WTC11 (cell line): ENCODE measurements around the gene PCSK7. TPM values are rescaled to one million over a fixed set of nuclear protein-coding genes. Genes with fewer than 3 reads are reported as not detected.
"Not testable (repeated sequence)": the region's sequence is repeated elsewhere in the genome, so short reads cannot be mapped to it uniquely, and the experiment has no call there.

Source experiments
- ATAC-seq: fragments of 200-7000 bp; cut with Tn5 transposase; 2 replicates; pipeline ENCODE4 v1.10.0; 2021; ENCODE audit warnings: mild to moderate bottlenecking, moderate library complexity
- CTCF ChIA-PET: fragments of 300-600 bp; sonication (Branson Sonifier 250); formaldehyde crosslinking; loops from one replicate; lab custom pipeline; 2021; ENCODE audit warnings: antibody characterized with exemption; lab: Charles Lee
- POLR2A ChIA-PET: fragments of 350-600 bp; sonication (Branson Sonifier 250); formaldehyde crosslinking; loops from one replicate; lab custom pipeline; 2021; ENCODE audit warnings: antibody characterized with exemption; lab: Charles Lee
- DNase-seq: peaks from one replicate; pipeline ENCODE4 v3.0.0; 2021; ENCODE audit warnings: low spot score
- H3K27ac Mint-ChIP-seq: 2 replicates; pipeline ENCODE4 v1.8.0; 2021; ENCODE audit warnings: mixed read lengths
- H3K27me3 Mint-ChIP-seq: 2 replicates; pipeline ENCODE4 v1.8.0; 2021; ENCODE audit warnings: low read depth, mild to moderate bottlenecking, moderate library complexity, mixed read lengths
- H3K36me3 Mint-ChIP-seq: 2 replicates; pipeline ENCODE4 v1.8.0; 2021; ENCODE audit warnings: mixed read lengths
- H3K4me1 Mint-ChIP-seq: 2 replicates; pipeline ENCODE4 v1.8.0; 2022; ENCODE audit warnings: mixed read lengths
- H3K4me3 Mint-ChIP-seq: 2 replicates; pipeline ENCODE4 v1.8.0; 2021; ENCODE audit warnings: mild to moderate bottlenecking, moderate library complexity, mixed read lengths
- H3K9me3 Mint-ChIP-seq: 2 replicates; pipeline ENCODE4 v1.8.0; 2021; ENCODE audit warnings: mixed read lengths
- CREB1 ChIP-seq: sonication (generic); formaldehyde crosslinking; IDR thresholded peaks from 2 replicates; pipeline ENCODE4 v1.8.0; 2023; ENCODE audit warnings: mild to moderate bottlenecking, missing genetic modification reagents
- HMGA2 ChIP-seq: fragments of 250-450 bp; sonication (Bioruptor Pico); IDR thresholded peaks from 2 replicates; pipeline ENCODE4 v1.4.0; 2021; ENCODE audit warnings: mild to moderate bottlenecking, moderate library complexity
- JAZF1 ChIP-seq: fragments of 250-450 bp; sonication (Bioruptor Pico); IDR thresholded peaks from 2 replicates; pipeline ENCODE4 v1.9.0; 2021; ENCODE audit warnings: moderate library complexity, mild to moderate bottlenecking, inconsistent platforms
- MXD4 ChIP-seq: fragments of 250-450 bp; sonication (Bioruptor Pico); IDR thresholded peaks from 2 replicates; pipeline ENCODE4 v1.8.0; 2021; ENCODE audit warnings: mild to moderate bottlenecking, moderate library complexity, borderline replicate concordance
- NFE2L1 ChIP-seq: sonication (generic); formaldehyde crosslinking; IDR thresholded peaks from 2 replicates; pipeline ENCODE4 v1.8.1; 2023; ENCODE audit warnings: missing genetic modification reagents
- NR2C2 ChIP-seq: sonication (generic); formaldehyde crosslinking; IDR thresholded peaks from 2 replicates; pipeline ENCODE4 v1.8.0; 2022; ENCODE audit warnings: mild to moderate bottlenecking, missing genetic modification reagents
- SOX15 ChIP-seq: fragments of 250-450 bp; sonication (Bioruptor Pico); IDR thresholded peaks from 2 replicates; pipeline ENCODE4 v1.9.0; 2021; ENCODE audit warnings: mild to moderate bottlenecking
- ZNF121 ChIP-seq: sonication (generic); formaldehyde crosslinking; IDR thresholded peaks from 2 replicates; pipeline ENCODE4 v1.8.0; 2023; ENCODE audit warnings: missing genetic modification reagents
- ZNF219 ChIP-seq: sonication (generic); formaldehyde crosslinking; IDR thresholded peaks from 2 replicates; pipeline ENCODE4 v1.8.0; 2023; ENCODE audit warnings: missing genetic modification reagents, mild to moderate bottlenecking, borderline replicate concordance
- total RNA-seq: library from RNA; stranded (reverse); gene quantifications from 3 replicates; pipeline ENCODE4 v1.2.3, GENCODE V29; 2021
- TF ChIP-seq, protein P1 (sequence below): sonication (generic); formaldehyde crosslinking; IDR thresholded peaks from 2 replicates; pipeline ENCODE4 v1.8.0; 2022; ENCODE audit warnings: missing genetic modification reagents
- TF ChIP-seq, protein P2 (sequence below): sonication (generic); formaldehyde crosslinking; IDR thresholded peaks from 2 replicates; pipeline ENCODE4 v1.8.0; 2023; ENCODE audit warnings: missing genetic modification reagents
- TF ChIP-seq, protein P3 (sequence below): fragments of 250-450 bp; sonication (Bioruptor Pico); IDR thresholded peaks from 2 replicates; pipeline ENCODE4 v2.1.2; 2022; ENCODE audit warnings: mild to moderate bottlenecking, moderate library complexity
- TF ChIP-seq, protein P4 (sequence below): sonication (generic); formaldehyde crosslinking; IDR thresholded peaks from 2 replicates; pipeline ENCODE4 v1.8.1; 2022; ENCODE audit warnings: mild to moderate bottlenecking, moderate library complexity, missing genetic modification reagents
- TF ChIP-seq, protein P5 (sequence below): sonication (generic); formaldehyde crosslinking; IDR thresholded peaks from 2 replicates; pipeline ENCODE4 v1.8.1; 2023; ENCODE audit warnings: mild to moderate bottlenecking, missing genetic modification reagents, moderate library complexity

The PCSK7 gene
- total RNA-seq, 1 experiment from 2014 or later = 48.9 TPM

DNA sequence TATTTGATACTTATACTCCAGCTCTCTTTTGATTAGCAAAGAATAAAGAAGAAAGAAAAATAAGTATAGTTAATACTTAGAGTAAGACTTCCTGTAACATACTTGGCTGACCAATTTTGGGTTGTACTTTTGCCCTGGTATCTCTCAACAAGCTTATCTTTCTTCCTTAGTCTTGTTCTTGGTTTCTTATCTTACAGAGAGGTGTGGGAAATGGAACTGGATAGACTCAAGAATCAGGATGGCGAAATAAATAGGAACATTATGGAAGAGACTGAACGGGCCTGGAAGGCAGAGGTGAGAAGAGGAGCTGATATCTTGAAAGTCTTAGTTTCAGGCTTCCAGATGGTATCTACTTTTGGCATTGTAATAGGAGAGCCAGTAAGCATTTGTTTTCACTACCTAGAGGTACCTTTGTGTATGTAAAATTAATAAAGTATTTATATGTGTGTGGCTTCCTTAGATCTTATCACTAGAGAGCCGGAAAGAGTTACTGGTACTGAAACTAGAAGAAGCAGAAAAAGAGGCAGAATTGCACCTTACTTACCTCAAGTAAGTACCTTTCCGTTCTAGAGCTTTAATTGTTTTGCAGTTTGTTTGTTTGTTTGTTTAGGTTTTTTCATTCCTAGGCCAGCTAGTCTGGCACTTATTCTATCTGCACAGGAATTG lies 48.0 kb upstream of the PCSK7 start (continued):
- TF ChIP-seq HMGA2 (CRISPR knock-in tag) (no peak), CREB1 (CRISPR knock-in tag) (no peak)
- TF ChIP-seq, protein P1, sequence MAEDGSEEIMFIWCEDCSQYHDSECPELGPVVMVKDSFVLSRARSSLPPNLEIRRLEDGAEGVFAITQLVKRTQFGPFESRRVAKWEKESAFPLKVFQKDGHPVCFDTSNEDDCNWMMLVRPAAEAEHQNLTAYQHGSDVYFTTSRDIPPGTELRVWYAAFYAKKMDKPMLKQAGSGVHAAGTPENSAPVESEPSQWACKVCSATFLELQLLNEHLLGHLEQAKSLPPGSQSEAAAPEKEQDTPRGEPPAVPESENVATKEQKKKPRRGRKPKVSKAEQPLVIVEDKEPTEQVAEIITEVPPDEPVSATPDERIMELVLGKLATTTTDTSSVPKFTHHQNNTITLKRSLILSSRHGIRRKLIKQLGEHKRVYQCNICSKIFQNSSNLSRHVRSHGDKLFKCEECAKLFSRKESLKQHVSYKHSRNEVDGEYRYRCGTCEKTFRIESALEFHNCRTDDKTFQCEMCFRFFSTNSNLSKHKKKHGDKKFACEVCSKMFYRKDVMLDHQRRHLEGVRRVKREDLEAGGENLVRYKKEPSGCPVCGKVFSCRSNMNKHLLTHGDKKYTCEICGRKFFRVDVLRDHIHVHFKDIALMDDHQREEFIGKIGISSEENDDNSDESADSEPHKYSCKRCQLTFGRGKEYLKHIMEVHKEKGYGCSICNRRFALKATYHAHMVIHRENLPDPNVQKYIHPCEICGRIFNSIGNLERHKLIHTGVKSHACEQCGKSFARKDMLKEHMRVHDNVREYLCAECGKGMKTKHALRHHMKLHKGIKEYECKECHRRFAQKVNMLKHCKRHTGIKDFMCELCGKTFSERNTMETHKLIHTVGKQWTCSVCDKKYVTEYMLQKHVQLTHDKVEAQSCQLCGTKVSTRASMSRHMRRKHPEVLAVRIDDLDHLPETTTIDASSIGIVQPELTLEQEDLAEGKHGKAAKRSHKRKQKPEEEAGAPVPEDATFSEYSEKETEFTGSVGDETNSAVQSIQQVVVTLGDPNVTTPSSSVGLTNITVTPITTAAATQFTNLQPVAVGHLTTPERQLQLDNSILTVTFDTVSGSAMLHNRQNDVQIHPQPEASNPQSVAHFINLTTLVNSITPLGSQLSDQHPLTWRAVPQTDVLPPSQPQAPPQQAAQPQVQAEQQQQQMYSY = no peak
- TF ChIP-seq, protein P2, sequence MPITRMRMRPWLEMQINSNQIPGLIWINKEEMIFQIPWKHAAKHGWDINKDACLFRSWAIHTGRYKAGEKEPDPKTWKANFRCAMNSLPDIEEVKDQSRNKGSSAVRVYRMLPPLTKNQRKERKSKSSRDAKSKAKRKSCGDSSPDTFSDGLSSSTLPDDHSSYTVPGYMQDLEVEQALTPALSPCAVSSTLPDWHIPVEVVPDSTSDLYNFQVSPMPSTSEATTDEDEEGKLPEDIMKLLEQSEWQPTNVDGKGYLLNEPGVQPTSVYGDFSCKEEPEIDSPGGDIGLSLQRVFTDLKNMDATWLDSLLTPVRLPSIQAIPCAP (CRISPR knock-in tag) = no peak

DNA sequence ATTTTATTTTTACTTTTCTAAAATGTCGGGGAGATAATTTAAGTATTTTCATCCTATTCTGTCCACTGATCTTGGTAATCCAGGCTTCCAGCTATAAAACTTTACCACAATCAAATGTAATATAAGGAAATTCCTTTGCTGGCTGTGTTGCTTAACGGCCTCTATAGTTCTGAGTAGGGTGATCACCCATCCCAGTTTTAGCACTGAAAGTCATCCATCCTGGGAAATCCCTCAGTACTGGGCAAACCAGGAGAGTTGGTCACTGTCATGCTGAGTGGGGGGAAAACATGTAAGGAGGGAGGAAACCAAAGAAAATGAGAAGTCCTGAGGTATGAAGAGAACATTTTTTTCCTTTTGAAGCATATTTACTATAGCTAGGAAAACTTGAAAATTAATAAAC lies 46.5 kb upstream of the PCSK7 start:
- Mint-ChIP-seq H3K27ac (no peak overlapping the region), H3K4me1 (no peaks in the 10 kb centered on the region), H3K27me3 (no peaks in the 10 kb centered on the region), H3K9me3 (no peaks in the 10 kb centered on the region), H3K36me3 (peaks cover 42% of the 10 kb centered on the region), H3K4me3 (no peak overlapping the region)
- DNase-seq = no peak
- CTCF ChIA-PET = no interaction called here
- POLR2A ChIA-PET = no interaction called here
- no peak for TF ChIP-seq ZNF121 (CRISPR knock-in tag)
- no peak for TF ChIP-seq NFE2L1
- TF ChIP-seq, protein P3, sequence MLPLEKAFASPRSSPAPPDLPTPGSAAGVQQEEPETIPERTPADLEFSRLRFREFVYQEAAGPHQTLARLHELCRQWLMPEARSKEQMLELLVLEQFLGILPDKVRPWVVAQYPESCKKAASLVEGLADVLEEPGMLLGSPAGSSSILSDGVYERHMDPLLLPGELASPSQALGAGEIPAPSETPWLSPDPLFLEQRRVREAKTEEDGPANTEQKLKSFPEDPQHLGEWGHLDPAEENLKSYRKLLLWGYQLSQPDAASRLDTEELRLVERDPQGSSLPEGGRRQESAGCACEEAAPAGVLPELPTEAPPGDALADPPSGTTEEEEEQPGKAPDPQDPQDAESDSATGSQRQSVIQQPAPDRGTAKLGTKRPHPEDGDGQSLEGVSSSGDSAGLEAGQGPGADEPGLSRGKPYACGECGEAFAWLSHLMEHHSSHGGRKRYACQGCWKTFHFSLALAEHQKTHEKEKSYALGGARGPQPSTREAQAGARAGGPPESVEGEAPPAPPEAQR (CRISPR knock-in tag) = no peak
- TF ChIP-seq, protein P4, sequence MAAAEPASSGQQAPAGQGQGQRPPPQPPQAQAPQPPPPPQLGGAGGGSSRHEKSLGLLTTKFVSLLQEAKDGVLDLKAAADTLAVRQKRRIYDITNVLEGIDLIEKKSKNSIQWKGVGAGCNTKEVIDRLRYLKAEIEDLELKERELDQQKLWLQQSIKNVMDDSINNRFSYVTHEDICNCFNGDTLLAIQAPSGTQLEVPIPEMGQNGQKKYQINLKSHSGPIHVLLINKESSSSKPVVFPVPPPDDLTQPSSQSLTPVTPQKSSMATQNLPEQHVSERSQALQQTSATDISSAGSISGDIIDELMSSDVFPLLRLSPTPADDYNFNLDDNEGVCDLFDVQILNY (CRISPR knock-in tag) = no peak
- TF ChIP-seq ZNF219 (CRISPR knock-in tag) = no peak
- no peak for TF ChIP-seq MXD4 (CRISPR knock-in tag)
- TF ChIP-seq, protein P5, sequence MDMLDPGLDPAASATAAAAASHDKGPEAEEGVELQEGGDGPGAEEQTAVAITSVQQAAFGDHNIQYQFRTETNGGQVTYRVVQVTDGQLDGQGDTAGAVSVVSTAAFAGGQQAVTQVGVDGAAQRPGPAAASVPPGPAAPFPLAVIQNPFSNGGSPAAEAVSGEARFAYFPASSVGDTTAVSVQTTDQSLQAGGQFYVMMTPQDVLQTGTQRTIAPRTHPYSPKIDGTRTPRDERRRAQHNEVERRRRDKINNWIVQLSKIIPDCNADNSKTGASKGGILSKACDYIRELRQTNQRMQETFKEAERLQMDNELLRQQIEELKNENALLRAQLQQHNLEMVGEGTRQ (CRISPR knock-in tag) = no peak
- TF ChIP-seq NR2C2 (CRISPR knock-in tag) = no peak
- no peak for TF ChIP-seq SOX15 (CRISPR knock-in tag)
- no peak for TF ChIP-seq JAZF1 (CRISPR knock-in tag)
- no peak for ATAC-seq

DNA sequence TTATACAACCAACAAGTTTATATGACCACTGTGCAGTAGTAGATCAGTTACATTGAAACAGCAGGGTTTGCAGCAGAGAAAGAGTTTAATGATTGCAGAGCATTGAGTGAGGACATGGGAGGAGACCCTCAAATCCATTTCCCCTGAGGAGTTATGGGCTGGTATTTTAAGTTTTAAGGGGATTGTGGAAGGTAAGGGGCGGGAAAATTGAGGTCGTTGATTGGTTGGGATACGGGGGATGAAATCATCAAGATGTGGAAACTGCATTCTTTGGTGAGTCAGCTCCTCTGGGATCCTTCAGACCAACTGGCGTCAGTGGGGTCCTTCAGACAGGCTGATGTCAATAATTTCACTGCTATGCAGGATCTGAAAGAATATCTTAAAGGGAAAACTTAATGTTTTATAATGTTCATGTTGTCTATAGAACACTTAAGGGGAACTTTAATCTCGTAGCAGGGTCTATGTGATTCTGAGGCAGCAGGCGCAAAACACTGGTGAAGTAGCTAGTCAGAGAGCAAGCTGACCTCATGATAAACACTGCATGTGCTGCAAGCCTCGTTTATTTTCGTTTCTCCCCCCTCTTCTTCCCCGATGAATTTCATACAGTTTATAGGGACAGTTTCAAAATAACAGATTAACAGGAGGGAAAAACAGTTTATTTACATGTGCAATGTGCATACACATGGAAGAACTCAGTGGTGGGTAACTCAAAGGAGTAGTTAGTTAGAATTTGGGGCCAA lies 41.8 kb upstream of the PCSK7 start:
- ATAC-seq = peak; percentile 36
- no peak overlapping the region for H3K4me3 Mint-ChIP-seq
- no peaks in the 10 kb centered on the region for H3K4me1 Mint-ChIP-seq
- no peaks in the 10 kb centered on the region for H3K9me3 Mint-ChIP-seq
- peaks cover 2% of the 10 kb centered on the region; the same call in 1 of the 2 replicates for H3K27me3 Mint-ChIP-seq
- 0 out of 2 replicates have a peak overlapping the region, but pooled peaks have one; percentile 2 for H3K27ac Mint-ChIP-seq
- no peak for DNase-seq
- H3K36me3 Mint-ChIP-seq = peaks cover 9% of the 10 kb centered on the region
- CTCF ChIA-PET = no interaction called here
- no peak for TF ChIP-seq HMGA2 (CRISPR knock-in tag)
- TF ChIP-seq, all 79 proteins: peak for 0
- POLR2A ChIA-PET = no interaction called here

DNA sequence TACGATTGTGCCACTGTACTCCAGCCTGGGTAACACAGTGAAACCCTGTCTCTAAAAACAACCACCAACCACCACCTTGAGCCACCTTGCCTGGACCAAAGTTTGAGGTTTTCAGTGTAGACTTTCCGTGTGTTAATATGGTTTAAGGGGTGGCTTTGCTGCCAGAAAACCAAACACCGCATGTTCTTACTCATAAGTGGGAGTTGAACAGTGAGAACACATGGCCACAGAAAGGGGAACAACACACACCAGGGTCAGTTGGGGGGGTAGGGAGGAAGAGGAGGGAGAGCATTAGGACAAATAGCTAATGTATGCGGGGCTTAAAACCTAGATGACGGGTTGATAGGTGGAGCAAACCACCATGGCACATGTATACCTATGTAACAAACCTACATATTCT lies 40.3 kb upstream of the PCSK7 start:
- CTCF ChIA-PET, H3K9me3 Mint-ChIP-seq, DNase-seq, POLR2A ChIA-PET, H3K27ac Mint-ChIP-seq, H3K36me3 Mint-ChIP-seq, H3K4me1 Mint-ChIP-seq, ATAC-seq, H3K4me3 Mint-ChIP-seq: not testable (repeated sequence)
- peaks cover 10% of the 10 kb centered on the region; the same call in 1 of the 2 replicates for H3K27me3 Mint-ChIP-seq
